Measurements from ENCODE around the gene TRIM71. TPM values are rescaled to one million over a fixed set of nuclear protein-coding genes. Genes with fewer than 3 reads are reported as not detected.

TRIM71 gene
- total and polyA plus RNA-seq, 2 of the 13 experiments (the other 11 are each of a cell fraction or from before 2014, with no cell fraction given) = 21.7 to 76.9 TPM

DNA sequence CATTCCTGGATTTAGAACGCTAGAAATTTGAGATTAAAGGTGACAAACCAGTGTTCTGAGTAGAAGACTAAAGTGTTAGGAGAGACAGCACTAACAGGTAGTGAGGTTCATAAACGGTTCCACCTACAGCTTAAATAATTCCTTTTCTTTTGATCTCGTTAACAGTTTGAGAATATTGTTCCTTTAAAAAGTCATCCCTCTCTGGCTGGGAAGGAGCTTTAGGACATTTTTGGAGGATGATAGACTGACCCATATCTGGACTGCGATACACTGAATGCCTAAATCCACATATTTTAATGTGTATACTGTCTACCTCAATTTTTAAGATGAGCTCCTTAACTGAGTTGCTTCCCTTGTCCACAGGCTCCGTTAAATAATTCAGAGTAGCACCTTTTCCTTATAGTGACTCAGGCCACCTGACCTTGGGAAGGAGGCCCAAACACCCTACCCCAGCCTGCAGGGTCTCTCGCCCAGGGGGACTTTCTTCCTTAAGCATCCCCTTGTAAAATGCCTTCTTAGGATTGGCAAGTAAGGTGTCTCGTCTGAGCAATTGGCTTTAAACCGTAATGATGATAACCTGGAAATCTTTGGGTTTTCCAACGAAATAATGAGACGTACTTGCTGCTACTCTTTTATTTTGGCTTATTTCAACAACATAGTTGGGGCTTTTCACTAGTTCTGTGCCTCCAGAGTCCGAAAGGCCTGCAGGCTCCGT is 3.3 kb downstream of the TRIM71 start (continued):
- TF ChIP-seq, protein P1, sequence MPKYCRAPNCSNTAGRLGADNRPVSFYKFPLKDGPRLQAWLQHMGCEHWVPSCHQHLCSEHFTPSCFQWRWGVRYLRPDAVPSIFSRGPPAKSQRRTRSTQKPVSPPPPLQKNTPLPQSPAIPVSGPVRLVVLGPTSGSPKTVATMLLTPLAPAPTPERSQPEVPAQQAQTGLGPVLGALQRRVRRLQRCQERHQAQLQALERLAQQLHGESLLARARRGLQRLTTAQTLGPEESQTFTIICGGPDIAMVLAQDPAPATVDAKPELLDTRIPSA (CRISPR knock-in tag; IDR thresholded peaks at IDR 0.05; ENCODE audit: borderline replicate concordance) = no peak
- TF ChIP-seq REST (IDR thresholded peaks at IDR 0.05; ENCODE audit: borderline replicate concordance in 1 of 2, low read depth in 1 of 2, low read length in 2 of 2) (0 out of 4 replicates have a peak, but pooled peaks of 1 of the 2 experiments have one; percentile 11), ZNF558 (CRISPR knock-in tag; IDR thresholded peaks at IDR 0.05; ENCODE audit: borderline replicate concordance) (0 out of 2 replicates have a peak, but pooled peaks have one; percentile 9), ZNF589 (CRISPR knock-in tag; conservative IDR thresholded peaks at IDR 0.05) (no peak), FOXA3 (CRISPR knock-in tag; IDR thresholded peaks at IDR 0.05) (no peak), ATM (IDR thresholded peaks at IDR 0.05; ENCODE audit: borderline replicate concordance) (no peak), ZSCAN22 (CRISPR knock-in tag; IDR thresholded peaks at IDR 0.05) (no peak), ZNF160 (CRISPR knock-in tag; IDR thresholded peaks at IDR 0.05) (no peak), POLR2AphosphoS5 (IDR thresholded peaks at IDR 0.05; ENCODE audit: low read depth, low read length) (peak; percentile 15; the same call in 1 of the 2 replicates), RBM22 (optimal IDR thresholded peaks at IDR 0.05; ENCODE audit: low read length) (peak; percentile 92), TBX3 (IDR thresholded peaks at IDR 0.05; ENCODE audit: borderline replicate concordance) (no peak), CEBPB (IDR thresholded peaks at IDR 0.05; ENCODE audit: borderline replicate concordance, low read depth, low read length) (no peak), SALL1 (CRISPR knock-in tag; IDR thresholded peaks at IDR 0.05) (no peak), ZSCAN31 (CRISPR knock-in tag; IDR thresholded peaks at IDR 0.05; ENCODE audit: low read depth) (no peak), SRSF9 (IDR thresholded peaks at IDR 0.05; ENCODE audit: borderline replicate concordance, insufficient read depth, low read depth, low read length, poor library complexity, severe bottlenecking) (no peak), RFXAP (CRISPR knock-in tag; IDR thresholded peaks at IDR 0.05; ENCODE audit: borderline replicate concordance) (no peak), ASH2L (IDR thresholded peaks at IDR 0.05; ENCODE audit: insufficient read length, low read depth, low read length) (peak; percentile 63), CHCHD3 (CRISPR knock-in tag; IDR thresholded peaks at IDR 0.05) (no peak), ATF7-NPFF (CRISPR knock-in tag; IDR thresholded peaks at IDR 0.05; ENCODE audit: low read depth) (no peak), KAT7 (CRISPR knock-in tag; IDR thresholded peaks at IDR 0.05; ENCODE audit: borderline replicate concordance) (peak; percentile 52; the same call in 1 of the 2 replicates), NR2C2 (CRISPR knock-in tag; IDR thresholded peaks at IDR 0.05; ENCODE audit: borderline replicate concordance) (0 out of 2 replicates have a peak, but pooled peaks have one; percentile 10), YEATS2 (CRISPR knock-in tag; IDR thresholded peaks at IDR 0.05; ENCODE audit: borderline replicate concordance) (no peak)
- TF ChIP-seq, protein P2, sequence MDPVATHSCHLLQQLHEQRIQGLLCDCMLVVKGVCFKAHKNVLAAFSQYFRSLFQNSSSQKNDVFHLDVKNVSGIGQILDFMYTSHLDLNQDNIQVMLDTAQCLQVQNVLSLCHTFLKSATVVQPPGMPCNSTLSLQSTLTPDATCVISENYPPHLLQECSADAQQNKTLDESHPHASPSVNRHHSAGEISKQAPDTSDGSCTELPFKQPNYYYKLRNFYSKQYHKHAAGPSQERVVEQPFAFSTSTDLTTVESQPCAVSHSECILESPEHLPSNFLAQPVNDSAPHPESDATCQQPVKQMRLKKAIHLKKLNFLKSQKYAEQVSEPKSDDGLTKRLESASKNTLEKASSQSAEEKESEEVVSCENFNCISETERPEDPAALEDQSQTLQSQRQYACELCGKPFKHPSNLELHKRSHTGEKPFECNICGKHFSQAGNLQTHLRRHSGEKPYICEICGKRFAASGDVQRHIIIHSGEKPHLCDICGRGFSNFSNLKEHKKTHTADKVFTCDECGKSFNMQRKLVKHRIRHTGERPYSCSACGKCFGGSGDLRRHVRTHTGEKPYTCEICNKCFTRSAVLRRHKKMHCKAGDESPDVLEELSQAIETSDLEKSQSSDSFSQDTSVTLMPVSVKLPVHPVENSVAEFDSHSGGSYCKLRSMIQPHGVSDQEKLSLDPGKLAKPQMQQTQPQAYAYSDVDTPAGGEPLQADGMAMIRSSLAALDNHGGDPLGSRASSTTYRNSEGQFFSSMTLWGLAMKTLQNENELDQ (CRISPR knock-in tag; IDR thresholded peaks at IDR 0.05; ENCODE audit: borderline replicate concordance) = no peak

Data from HepG2 (cell line).